Caco-2 (cell line): Measurements from ENCODE around the gene NFU1. TPM values are rescaled to one million over a fixed set of nuclear protein-coding genes. Genes with fewer than 3 reads are reported as not detected.

Experiments used
- BruUV-seq: library from RNA; stranded (reverse); fragments of 400-500 nt; replicated peaks from 2 replicates; lab custom pipeline; 2021; lab: Mats Ljungman, UMichigan
- CTCF ChIA-PET: fragments of 300-600 bp; sonication (Branson Sonifier 250); formaldehyde crosslinking; loops from one replicate; lab custom pipeline; 2022; ENCODE audit warnings: antibody characterized with exemption; lab: Charles Lee
- POLR2A ChIA-PET: fragments of 300-600 bp; sonication (Branson Sonifier 250); formaldehyde crosslinking; loops from one replicate; lab custom pipeline; 2022; ENCODE audit warnings: antibody characterized with exemption; lab: Charles Lee
- DNase-seq, 2 experiments: peaks; one replicate each; pipeline versions ENCODE4 v3.0.0 to v3.0.0-alpha.2; 2020 to 2022
- H3K27me3 ChIP-seq: replicated peaks from 2 replicates; pipeline ENCODE4 v1.6.0; 2011; ENCODE audit warnings: low read length; ENCODE audit not compliant: control insufficient read depth, insufficient read depth
- H3K36me3 ChIP-seq: 2 replicates; pipeline ENCODE4 v1.5.1; 2011; ENCODE audit warnings: low read length; ENCODE audit not compliant: control insufficient read depth, insufficient read depth
- H3K4me1 ChIP-seq: fragments of 250-450 bp; sonication (Bioruptor Pico); 2 replicates; pipeline ENCODE4 v1.5.1; 2020; ENCODE audit warnings: mild to moderate bottlenecking
- H3K4me3 ChIP-seq: 2 replicates; pipeline ENCODE4 v1.5.1; 2011; ENCODE audit warnings: low read depth, mild to moderate bottlenecking, control low read depth, low read length
- H3K9me3 ChIP-seq: fragments of 250-450 bp; sonication (Bioruptor Pico); 2 replicates; pipeline ENCODE4 v1.5.1; 2020; ENCODE audit warnings: mild to moderate bottlenecking, moderate library complexity
- H3K27ac Mint-ChIP-seq: one replicate; pipeline ENCODE4 v1.8.0; 2022; ENCODE audit warnings: mixed read lengths; ENCODE audit not compliant: unreplicated experiment
- H3K27me3 Mint-ChIP-seq: one replicate; pipeline ENCODE4 v1.8.0; 2022; ENCODE audit warnings: mixed read lengths; ENCODE audit not compliant: insufficient read depth, unreplicated experiment
- H3K36me3 Mint-ChIP-seq: one replicate; pipeline ENCODE4 v1.8.0; 2022; ENCODE audit warnings: mild to moderate bottlenecking, mixed read lengths; ENCODE audit not compliant: insufficient read depth, unreplicated experiment
- H3K4me1 Mint-ChIP-seq: one replicate; pipeline ENCODE4 v1.8.0; 2022; ENCODE audit warnings: low read depth, mixed read lengths; ENCODE audit not compliant: unreplicated experiment
- H3K4me3 Mint-ChIP-seq: one replicate; pipeline ENCODE4 v1.8.0; 2022; ENCODE audit warnings: mild to moderate bottlenecking, moderate library complexity, mixed read lengths; ENCODE audit not compliant: unreplicated experiment
- H3K9me3 Mint-ChIP-seq: one replicate; pipeline ENCODE4 v1.8.0; 2022; ENCODE audit warnings: mixed read lengths; ENCODE audit not compliant: unreplicated experiment
- intact Hi-C: fragments of 100-400 bp; cut with micrococcal nuclease; formaldehyde crosslinking; loops from one replicate; pipeline ENCODE4 v1.10.0; 2022; ENCODE audit not compliant: unreplicated experiment
- total RNA-seq: library from RNA; stranded (reverse); gene quantifications from 2 replicates; pipeline ENCODE4 v1.2.3, GENCODE V29; 2022
- TF ChIP-seq, protein P1 (sequence below), 2 experiments: fragments of 200-600 bp in 1 of 2; IDR thresholded peaks; 1 replicate in 1 of 2; 2 replicates in 1 of 2; pipeline versions ENCODE4 v1.5.1 to v1.8.0; 2011 to 2022; ENCODE audit warnings: antibody characterized with exemption in 1 of 2, control low read depth in 1 of 2, inconsistent platforms in 1 of 2, low read depth in 1 of 2, low read length in 1 of 2, mild to moderate bottlenecking in 1 of 2, moderate library complexity in 1 of 2; ENCODE audit not compliant: insufficient read depth in 1 of 2, severe bottlenecking in 1 of 2, unreplicated experiment in 1 of 2

Gene NFU1
- total RNA-seq, 1 experiment from 2014 or later: 85.3 TPM

DNA sequence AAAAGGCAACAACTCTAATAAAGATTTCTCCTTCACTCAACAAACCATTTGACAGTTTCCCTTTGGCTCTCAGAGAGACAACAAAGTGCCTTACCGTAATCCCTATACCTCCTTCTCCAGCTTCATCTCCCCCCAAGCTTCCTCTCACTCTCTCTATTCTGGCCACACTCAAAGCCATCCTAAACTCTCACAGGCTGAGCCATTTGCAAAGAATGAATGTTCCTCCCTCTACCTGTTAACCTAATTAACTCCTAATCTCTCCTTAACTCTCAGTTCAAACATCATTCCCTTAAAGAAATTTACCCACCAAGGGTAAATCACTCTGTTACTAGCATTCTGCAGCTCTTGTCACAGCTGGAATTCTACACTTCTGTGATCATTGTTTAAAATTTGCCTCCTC lies 88.5 kb downstream of the NFU1 start:
- Mint-ChIP-seq H3K4me3 (no peak overlapping the region), H3K27me3 (no peaks in the 10 kb centered on the region), H3K9me3 (no peaks in the 10 kb centered on the region), H3K36me3 (peaks cover 89% of the 10 kb centered on the region), H3K4me1 (no peaks in the 10 kb centered on the region), H3K27ac (no peak overlapping the region)
- ChIA-PET CTCF (no interaction called here), POLR2A (no interaction called here)
- no peak for DNase-seq
- no peak overlapping the region for H3K4me3 ChIP-seq
- no peaks in the 10 kb centered on the region; the same call in 1 of the 2 replicates for H3K9me3 ChIP-seq
- intact Hi-C loops: no loop called here
- H3K4me1 ChIP-seq: no peaks in the 10 kb centered on the region
- no TSS peak for BruUV-seq
- H3K36me3 ChIP-seq: peaks cover 3% of the 10 kb centered on the region
- TF ChIP-seq, protein P1, sequence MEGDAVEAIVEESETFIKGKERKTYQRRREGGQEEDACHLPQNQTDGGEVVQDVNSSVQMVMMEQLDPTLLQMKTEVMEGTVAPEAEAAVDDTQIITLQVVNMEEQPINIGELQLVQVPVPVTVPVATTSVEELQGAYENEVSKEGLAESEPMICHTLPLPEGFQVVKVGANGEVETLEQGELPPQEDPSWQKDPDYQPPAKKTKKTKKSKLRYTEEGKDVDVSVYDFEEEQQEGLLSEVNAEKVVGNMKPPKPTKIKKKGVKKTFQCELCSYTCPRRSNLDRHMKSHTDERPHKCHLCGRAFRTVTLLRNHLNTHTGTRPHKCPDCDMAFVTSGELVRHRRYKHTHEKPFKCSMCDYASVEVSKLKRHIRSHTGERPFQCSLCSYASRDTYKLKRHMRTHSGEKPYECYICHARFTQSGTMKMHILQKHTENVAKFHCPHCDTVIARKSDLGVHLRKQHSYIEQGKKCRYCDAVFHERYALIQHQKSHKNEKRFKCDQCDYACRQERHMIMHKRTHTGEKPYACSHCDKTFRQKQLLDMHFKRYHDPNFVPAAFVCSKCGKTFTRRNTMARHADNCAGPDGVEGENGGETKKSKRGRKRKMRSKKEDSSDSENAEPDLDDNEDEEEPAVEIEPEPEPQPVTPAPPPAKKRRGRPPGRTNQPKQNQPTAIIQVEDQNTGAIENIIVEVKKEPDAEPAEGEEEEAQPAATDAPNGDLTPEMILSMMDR (IDR thresholded peaks at IDR 0.05; ENCODE audit: insufficient read depth in 1 of 2, low read depth in 1 of 2, low read length in 1 of 2, severe bottlenecking in 1 of 2, unreplicated experiment in 1 of 2): no peak
- H3K27me3 ChIP-seq: no peaks in the 10 kb centered on the region

Other genes with a start within 250 kb of the NFU1 start
- gene GFPT1, start 50.2 kb downstream of the NFU1 start, total RNA-seq: 122 and 129 TPM in 2 replicates
- gene AAK1, start 206.3 kb upstream of the NFU1 start, total RNA-seq: 39.7 and 50.8 TPM in 2 replicates